ENCODE data around the gene DDX39A. TPM values are rescaled to one million over a fixed set of nuclear protein-coding genes. Genes with fewer than 3 reads are reported as not detected.

DDX39A gene
- total and polyA plus RNA-seq, 2 of the 13 experiments (the other 11 are each of a cell fraction or from before 2014, with no cell fraction given): 34.6 to 90.4 TPM

GRCh38 chr19:14439014-14439413, 19.9 kb upstream of the DDX39A start:
- ChIA-PET POLR2A (no interaction called here), CTCF (ENCODE audit: low intra/inter-chr PET ratio, low total read pairs) (no interaction called here)
- WGBS (ENCODE audit: low lambda C conversion rate): 93% methylated on average over 9 of the region's 9 CpGs
- H4K20me1 ChIP-seq (ENCODE audit: insufficient read depth, low read length): peaks cover 2% of the 10 kb centered on the region; the same call in 1 of the 2 replicates
- H3K27me3 ChIP-seq (ENCODE audit: control insufficient read depth in 1 of 2, insufficient read depth in 2 of 2, low read length in 2 of 2): no peaks in the 10 kb centered on the region
- peaks cover 31% of the 10 kb centered on the region for H3K4me1 ChIP-seq (ENCODE audit: insufficient read depth, low read length)
- no peaks in the 10 kb centered on the region for H3K9me3 ChIP-seq (ENCODE audit: low read length)
- ATAC-seq (no peak), FAIRE-seq (no peak), DNase-seq (ENCODE audit: low spot score) (no peak)
- no peak overlapping the region for H2AFZ ChIP-seq (ENCODE audit: low read length)
- no peak overlapping the region for H3K27ac ChIP-seq (ENCODE audit: extremely low read length, insufficient read depth, low read length)
- BruUV-seq (replicated peaks): no TSS peak
- H3K4me2 ChIP-seq (ENCODE audit: low read depth, low read length): no peak overlapping the region
- in situ Hi-C loops (cut with HindIII; ENCODE audit: extremely low pct_ligation_motif_present, low pct_unique_long_range_greater_than_20kb): no loop called here
- no peak overlapping the region for H3K4me3 ChIP-seq (replicated peaks in 1 of 3; ENCODE audit: insufficient read depth in 1 of 3, low read depth in 2 of 3, low read length in 3 of 3)
- intact Hi-C loops (cut with micrococcal nuclease; ENCODE audit: unreplicated experiment): no loop called here
- TF ChIP-seq SATB2 (CRISPR knock-in tag; IDR thresholded peaks at IDR 0.05): no peak
- no peak for TF ChIP-seq SIX4 (CRISPR knock-in tag; IDR thresholded peaks at IDR 0.05)
- no peak for TF ChIP-seq MTERF4 (CRISPR knock-in tag; IDR thresholded peaks at IDR 0.05)
- no peak for TF ChIP-seq ZNF558 (CRISPR knock-in tag; IDR thresholded peaks at IDR 0.05; ENCODE audit: borderline replicate concordance)
- no peak for TF ChIP-seq ZNF343 (CRISPR knock-in tag; IDR thresholded peaks at IDR 0.05)
- TF ChIP-seq ZBTB38 (CRISPR knock-in tag; IDR thresholded peaks at IDR 0.05): no peak
- no peak for TF ChIP-seq ATF7-NPFF (CRISPR knock-in tag; IDR thresholded peaks at IDR 0.05; ENCODE audit: low read depth)
- no peak for TF ChIP-seq ZNF567 (CRISPR knock-in tag; IDR thresholded peaks at IDR 0.05; ENCODE audit: borderline replicate concordance)
- no peak for TF ChIP-seq ZNF552 (CRISPR knock-in tag; IDR thresholded peaks at IDR 0.05; ENCODE audit: borderline replicate concordance)
- TF ChIP-seq SRSF1 (optimal IDR thresholded peaks at IDR 0.05; ENCODE audit: low read depth, low read length): no peak
- TF ChIP-seq GTF2F1 (IDR thresholded peaks at IDR 0.05; ENCODE audit: low read length): no peak
- TF ChIP-seq PBX2 (CRISPR knock-in tag; IDR thresholded peaks at IDR 0.05): no peak
- no peak for TF ChIP-seq RARA (CRISPR knock-in tag; IDR thresholded peaks at IDR 0.05)
- no peak for TF ChIP-seq MEF2D (CRISPR knock-in tag; IDR thresholded peaks at IDR 0.05)
- TF ChIP-seq HES4 (CRISPR knock-in tag; IDR thresholded peaks at IDR 0.05; ENCODE audit: borderline replicate concordance): no peak
- no peak for TF ChIP-seq SKIL (CRISPR knock-in tag; IDR thresholded peaks at IDR 0.05; ENCODE audit: borderline replicate concordance)
- TF ChIP-seq MED1 (CRISPR knock-in tag; IDR thresholded peaks at IDR 0.05): no peak
- no peak for TF ChIP-seq KMT2A (CRISPR knock-in tag; IDR thresholded peaks at IDR 0.05)
- peaks cover 10% of the 10 kb centered on the region for H3K79me2 ChIP-seq (ENCODE audit: insufficient read depth, low read length)
- no peak overlapping the region for H3K9ac ChIP-seq (ENCODE audit: insufficient read depth, low read depth, low read length)
- peaks cover 9 to 21% of the 10 kb centered on the region in 2 experiments for H3K36me3 ChIP-seq (replicated peaks in 1 of 2; ENCODE audit: control insufficient read depth in 1 of 2, insufficient read depth in 2 of 2, low read length in 2 of 2)
